OCI-LY1 (cell line): ENCODE measurements around the gene TBCD.

Source experiments
- H2AFZ ChIP-seq: fragments of 200-600 bp; sonication (generic), shearing (Covaris generic); 2 replicates; pipeline ENCODE4 v1.6.0; 2014; ENCODE audit warnings: antibody characterized with exemption, mild to moderate bottlenecking, low read length
- H3F3A ChIP-seq: fragments of 200-600 bp; sonication (generic), shearing (Covaris generic); 2 replicates; pipeline ENCODE4 v1.6.0; 2014; ENCODE audit warnings: mild to moderate bottlenecking, antibody characterized with exemption, low read length, moderate library complexity; ENCODE audit not compliant: insufficient read depth
- H3K27ac ChIP-seq: fragments of 200-600 bp; sonication (generic); 2 replicates; pipeline ENCODE4 v1.5.1; 2014; ENCODE audit warnings: low read length, mixed run types, mild to moderate bottlenecking, low read depth; ENCODE audit not compliant: poor library complexity, severe bottlenecking
- H3K27me3 ChIP-seq: fragments of 200-600 bp; sonication (generic); 2 replicates; pipeline ENCODE4 v1.6.0; 2014; ENCODE audit warnings: antibody characterized with exemption, mild to moderate bottlenecking, low read length, moderate library complexity; ENCODE audit not compliant: insufficient read depth
- H3K36me3 ChIP-seq: fragments of 200-600 bp; sonication (generic); 2 replicates; pipeline ENCODE4 v1.6.1; 2014; ENCODE audit warnings: mild to moderate bottlenecking, antibody characterized with exemption, low read length, moderate library complexity, mixed read lengths; ENCODE audit not compliant: insufficient read depth
- H3K4me1 ChIP-seq: fragments of 200-600 bp; sonication (generic); 2 replicates; pipeline ENCODE4 v1.5.1; 2014; ENCODE audit warnings: mild to moderate bottlenecking, low read length, moderate library complexity; ENCODE audit not compliant: insufficient read depth, severe bottlenecking
- H3K4me2 ChIP-seq: fragments of 200-600 bp; sonication (generic), shearing (Covaris generic); 2 replicates; pipeline ENCODE4 v1.6.1; 2014; ENCODE audit warnings: low read length
- H3K4me3 ChIP-seq: fragments of 200-600 bp; sonication (generic); 2 replicates; pipeline ENCODE4 v1.5.1; 2014; ENCODE audit warnings: low read length, low read depth, mild to moderate bottlenecking, mixed read lengths; ENCODE audit not compliant: poor library complexity, severe bottlenecking
- H3K79me2 ChIP-seq: fragments of 200-600 bp; shearing (Covaris generic); 2 replicates; pipeline ENCODE4 v1.6.1; 2016; ENCODE audit warnings: mixed run types, low read length, mixed read lengths; ENCODE audit not compliant: insufficient read depth
- H3K9ac ChIP-seq: fragments of 200-600 bp; sonication (generic), shearing (Covaris generic); 2 replicates; pipeline ENCODE4 v1.6.1; 2014; ENCODE audit warnings: mild to moderate bottlenecking, low read length, mixed read lengths
- H3K9me2 ChIP-seq: fragments of 200-600 bp; sonication (generic), shearing (Covaris generic); 2 replicates; pipeline ENCODE4 v1.6.1; 2014; ENCODE audit warnings: low read depth, mild to moderate bottlenecking, low read length, mixed read lengths
- H3K9me3 ChIP-seq: fragments of 200-600 bp; shearing (Covaris generic); 2 replicates; pipeline ENCODE4 v1.6.1; 2014; ENCODE audit warnings: low read length, mixed read lengths
- H4K20me1 ChIP-seq: fragments of 200-600 bp; sonication (generic), shearing (Covaris generic); 2 replicates; pipeline ENCODE4 v1.6.0; 2016; ENCODE audit warnings: mild to moderate bottlenecking, low read length; ENCODE audit not compliant: insufficient read depth
- CTCF ChIP-seq: fragments of 200-600 bp; sonication (generic), shearing (Covaris generic); IDR thresholded peaks from 2 replicates; pipeline ENCODE4 v1.5.1; 2017; ENCODE audit warnings: mild to moderate bottlenecking, antibody characterized with exemption, low read length, moderate library complexity, mixed read lengths
- EZH2 ChIP-seq: fragments of 200-600 bp; sonication (generic), shearing (Covaris generic); IDR thresholded peaks from 2 replicates; pipeline ENCODE4 v1.8.0; 2017; ENCODE audit warnings: borderline replicate concordance, mixed run types, mild to moderate bottlenecking, antibody characterized with exemption, low read length, moderate library complexity, mixed read lengths

TBCD gene

GRCh38 chr17:82938873-82939620, 187.2 kb downstream of the TBCD start:
- Histone ChIP-seq H3K79me2 (no peaks in the 10 kb centered on the region), H3K9me2 (no peaks in the 10 kb centered on the region), H3K4me2 (no peak overlapping the region), H3K36me3 (peaks cover 66% of the 10 kb centered on the region), H3K27ac (no peak overlapping the region), H4K20me1 (no peaks in the 10 kb centered on the region), H3K9me3 (no peaks in the 10 kb centered on the region), H3K9ac (no peak overlapping the region), H2AFZ (no peak overlapping the region), H3K27me3 (no peaks in the 10 kb centered on the region), H3K4me3 (no peak overlapping the region), H3F3A (no peaks in the 10 kb centered on the region), H3K4me1 (no peaks in the 10 kb centered on the region)
- TF ChIP-seq EZH2: no peak

DNA sequence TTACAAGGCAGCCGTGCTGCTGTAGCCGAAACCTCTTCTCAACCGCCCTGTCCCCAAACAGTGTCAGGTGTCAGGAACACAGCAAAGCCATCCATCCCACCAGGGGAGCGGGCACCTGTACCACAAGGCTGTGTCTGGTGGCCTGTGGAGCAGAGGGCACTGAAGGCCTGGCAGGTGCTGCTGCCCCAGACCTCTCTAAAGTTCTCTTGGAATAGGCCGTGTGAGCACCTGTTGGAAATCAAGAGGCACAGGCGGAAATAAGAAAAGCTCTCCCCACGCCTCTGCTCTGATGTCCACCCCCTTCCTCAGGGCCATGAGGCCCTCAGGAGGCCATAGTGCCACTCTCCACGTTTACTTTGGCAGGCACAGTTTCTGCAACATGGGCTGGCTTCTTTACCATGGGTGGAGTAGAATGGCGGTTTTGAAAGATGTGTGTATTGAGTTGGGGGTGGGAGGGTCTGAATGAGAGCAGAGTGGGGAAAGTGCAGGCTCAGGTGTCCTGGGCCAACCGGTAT, 187.8 kb downstream of the TBCD start:
- no peaks in the 10 kb centered on the region for H3F3A ChIP-seq
- no peaks in the 10 kb centered on the region for H3K4me1 ChIP-seq
- H3K9me2 ChIP-seq: no peaks in the 10 kb centered on the region
- no peak overlapping the region for H3K4me3 ChIP-seq
- H4K20me1 ChIP-seq: no peaks in the 10 kb centered on the region
- no peak overlapping the region for H3K4me2 ChIP-seq
- H3K9me3 ChIP-seq: peaks cover 4% of the 10 kb centered on the region
- H3K27ac ChIP-seq: no peak overlapping the region
- no peaks in the 10 kb centered on the region for H3K79me2 ChIP-seq
- H2AFZ ChIP-seq: no peak overlapping the region
- peaks cover 70% of the 10 kb centered on the region for H3K36me3 ChIP-seq
- no peak for TF ChIP-seq CTCF
- TF ChIP-seq EZH2: no peak
- H3K9ac ChIP-seq: no peak overlapping the region
- no peaks in the 10 kb centered on the region for H3K27me3 ChIP-seq

- H3K4me1 ChIP-seq: no peaks in the 10 kb centered on the region
- TF ChIP-seq CTCF: no peak
- no peak for TF ChIP-seq EZH2
- H3F3A ChIP-seq: no peaks in the 10 kb centered on the region
- no peak overlapping the region for H3K4me2 ChIP-seq
- peaks cover 11% of the 10 kb centered on the region for H3K9me3 ChIP-seq
- H2AFZ ChIP-seq: no peak overlapping the region
- H3K36me3 ChIP-seq: peaks cover 78% of the 10 kb centered on the region
- H3K4me3 ChIP-seq: no peak overlapping the region
- no peaks in the 10 kb centered on the region for H3K27me3 ChIP-seq
- no peak overlapping the region for H3K27ac ChIP-seq
- H3K79me2 ChIP-seq: no peaks in the 10 kb centered on the region
- H4K20me1 ChIP-seq: no peaks in the 10 kb centered on the region
- H3K9ac ChIP-seq: no peak overlapping the region
- no peaks in the 10 kb centered on the region for H3K9me2 ChIP-seq
Observed at GRCh38 chr17:82940226-82941020, 188.6 kb downstream of the TBCD start.
